ENCODE measurements around the gene RANBP10. TPM values are rescaled to one million over a fixed set of nuclear protein-coding genes. Genes with fewer than 3 reads are reported as not detected.

The RANBP10 gene
- total RNA-seq, 4 donors from 2014 or later = 6.4 to 12.9 (median 10.8) TPM

GRCh38 chr16:67740391-67740790, 66.0 kb downstream of the RANBP10 start:
- Histone ChIP-seq H3K27ac (no peak overlapping the region), H3K4me3 (no peak overlapping the region), H3K4me1 (no peaks in the 10 kb centered on the region), H3K27me3 (no peaks in the 10 kb centered on the region), H3K36me3 (peaks cover 18 to 94% (median 20%) of the 10 kb centered on the region in 3 donors), H3K9me3 (no peaks in the 10 kb centered on the region)
- TF ChIP-seq, protein P1, sequence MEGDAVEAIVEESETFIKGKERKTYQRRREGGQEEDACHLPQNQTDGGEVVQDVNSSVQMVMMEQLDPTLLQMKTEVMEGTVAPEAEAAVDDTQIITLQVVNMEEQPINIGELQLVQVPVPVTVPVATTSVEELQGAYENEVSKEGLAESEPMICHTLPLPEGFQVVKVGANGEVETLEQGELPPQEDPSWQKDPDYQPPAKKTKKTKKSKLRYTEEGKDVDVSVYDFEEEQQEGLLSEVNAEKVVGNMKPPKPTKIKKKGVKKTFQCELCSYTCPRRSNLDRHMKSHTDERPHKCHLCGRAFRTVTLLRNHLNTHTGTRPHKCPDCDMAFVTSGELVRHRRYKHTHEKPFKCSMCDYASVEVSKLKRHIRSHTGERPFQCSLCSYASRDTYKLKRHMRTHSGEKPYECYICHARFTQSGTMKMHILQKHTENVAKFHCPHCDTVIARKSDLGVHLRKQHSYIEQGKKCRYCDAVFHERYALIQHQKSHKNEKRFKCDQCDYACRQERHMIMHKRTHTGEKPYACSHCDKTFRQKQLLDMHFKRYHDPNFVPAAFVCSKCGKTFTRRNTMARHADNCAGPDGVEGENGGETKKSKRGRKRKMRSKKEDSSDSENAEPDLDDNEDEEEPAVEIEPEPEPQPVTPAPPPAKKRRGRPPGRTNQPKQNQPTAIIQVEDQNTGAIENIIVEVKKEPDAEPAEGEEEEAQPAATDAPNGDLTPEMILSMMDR (IDR thresholded peaks at IDR 0.05) = no peak
- TF ChIP-seq POLR2A (IDR thresholded peaks at IDR 0.05) = no peak
- DNase-seq = no peak
- WGBS, 2 donors = 85% methylated on average over 2 to 3 of the region's 3 CpGs
- intact Hi-C loops (cut with DNase I) = no loop called here

DNA sequence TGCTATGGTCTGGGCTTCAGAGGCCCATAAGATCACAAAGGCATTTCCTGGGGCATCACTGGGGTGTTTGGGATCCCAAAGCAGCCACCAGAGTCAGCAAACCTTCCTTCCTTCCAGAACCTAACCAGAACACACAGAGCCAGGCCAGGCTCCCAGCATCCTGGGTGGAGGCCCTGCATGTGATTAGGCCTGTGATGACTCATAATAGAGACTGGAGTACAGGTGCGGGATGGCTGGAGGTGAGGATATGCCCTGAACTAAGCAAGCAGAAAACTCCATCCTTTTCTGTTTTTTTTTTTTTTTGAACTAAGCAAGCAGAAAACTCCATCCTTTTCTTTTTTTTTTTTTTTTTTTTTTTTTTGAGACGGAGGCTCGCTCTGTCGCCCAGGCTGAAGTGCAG, 69.5 kb downstream of the RANBP10 start:
- no peaks in the 10 kb centered on the region for H3K9me3 ChIP-seq
- 54 to 79% methylated on average over 1 to 3 of the region's 4 CpGs for WGBS, 2 donors
- no peaks in the 10 kb centered on the region for H3K4me1 ChIP-seq
- TF ChIP-seq, protein P1 (IDR thresholded peaks at IDR 0.05) = no peak
- no peak for TF ChIP-seq POLR2A (IDR thresholded peaks at IDR 0.05)
- no peaks in the 10 kb centered on the region for H3K27me3 ChIP-seq
- H3K4me3 ChIP-seq = no peak overlapping the region
- DNase-seq = no peak
- H3K27ac ChIP-seq = no peak overlapping the region
- intact Hi-C loops (cut with DNase I) = no loop called here
- H3K36me3 ChIP-seq = peaks cover 0 to 94% (median 0%) of the 10 kb centered on the region in 3 donors

- no peaks in the 10 kb centered on the region for H3K27me3 ChIP-seq
Observed at GRCh38 chr16:67734731-67735201, 71.6 kb downstream of the RANBP10 start.

GRCh38 chr16:67733734-67734470, 72.5 kb downstream of the RANBP10 start:
- intact Hi-C loops (cut with DNase I) = no loop called here

More at GRCh38 chr16:67734731-67735201, 71.6 kb downstream of the RANBP10 start:
- Histone ChIP-seq H3K36me3 (peaks cover 4 to 94% (median 8%) of the 10 kb centered on the region in 3 donors), H3K4me3 (no peak overlapping the region), H3K9me3 (no peaks in the 10 kb centered on the region), H3K4me1 (no peaks in the 10 kb centered on the region), H3K27ac (no peak overlapping the region)
- DNase-seq = no peak
- WGBS, 2 donors = 69% methylated on average over 2 of the region's 9 CpGs; no CpG with 5 or more reads in 1 of the 2 donors
- intact Hi-C loops (cut with DNase I) = no loop called here
- no peak for TF ChIP-seq POLR2A (IDR thresholded peaks at IDR 0.05)

DNA sequence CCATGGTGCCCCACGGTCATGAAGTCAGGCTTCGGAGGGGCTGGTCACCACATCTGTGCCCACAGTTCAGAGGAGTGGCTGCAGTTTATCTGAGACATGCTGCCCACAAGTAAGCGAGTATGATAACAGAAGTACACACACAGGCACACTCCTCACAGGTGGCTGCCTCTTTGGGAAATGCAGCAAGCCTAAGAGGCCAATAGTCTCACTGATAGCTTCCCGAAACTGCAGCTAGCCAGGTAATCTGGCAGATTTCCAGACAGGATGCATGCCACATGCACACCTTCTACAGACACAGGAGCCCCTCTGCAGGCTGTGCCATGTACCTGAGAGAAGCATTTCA, 74.6 kb downstream of the RANBP10 start:
- TF ChIP-seq, protein P1 (IDR thresholded peaks at IDR 0.05) = no peak
- TF ChIP-seq POLR2A (IDR thresholded peaks at IDR 0.05) = no peak
- intact Hi-C loops (cut with DNase I) = no loop called here
- Histone ChIP-seq H3K4me3 (no peak overlapping the region), H3K27me3 (no peaks in the 10 kb centered on the region), H3K9me3 (no peaks in the 10 kb centered on the region), H3K27ac (no peak overlapping the region), H3K36me3 (peaks cover 34 to 100% (median 36%) of the 10 kb centered on the region in 3 donors), H3K4me1 (no peaks in the 10 kb centered on the region)
- WGBS, 2 donors = 85 to 90% methylated on average over 3 of the region's 4 CpGs
- no peak for DNase-seq

More at GRCh38 chr16:67733734-67734470, 72.5 kb downstream of the RANBP10 start:
- no peaks in the 10 kb centered on the region for H3K9me3 ChIP-seq
- H3K27ac ChIP-seq = no peak overlapping the region
- TF ChIP-seq POLR2A (IDR thresholded peaks at IDR 0.05) = no peak
- TF ChIP-seq, protein P1 (IDR thresholded peaks at IDR 0.05) = no peak
- no peaks in the 10 kb centered on the region for H3K27me3 ChIP-seq
- H3K36me3 ChIP-seq = peaks cover 13 to 94% (median 17%) of the 10 kb centered on the region in 3 donors
- 86 to 100% methylated on average over 2 to 4 of the region's 5 CpGs for WGBS, 2 donors
- no peaks in the 10 kb centered on the region for H3K4me1 ChIP-seq
- no peak for DNase-seq
- H3K4me3 ChIP-seq = no peak overlapping the region

All from esophagus squamous epithelium (tissue), 5 donors.